Effector memory CD4-positive, alpha-beta T cell (primary cell): ENCODE measurements around the gene ALG11.
"Not testable (repeated sequence)": the region's sequence is repeated elsewhere in the genome, so short reads cannot be mapped to it uniquely, and the experiment has no call there.

Experiments
- DNase-seq, 3 donors: peaks; one replicate each; pipeline ENCODE4 v3.0.0-alpha.2; 2020
- H3K27ac ChIP-seq: 2 replicates; pipeline ENCODE4 v1.7.0; 2013; ENCODE audit warnings: mild to moderate bottlenecking, low read length, moderate library complexity; ENCODE audit not compliant: insufficient read depth, poor library complexity, severe bottlenecking
- H3K27me3 ChIP-seq: replicated peaks from 2 replicates; pipeline ENCODE4 v1.7.0; 2013; ENCODE audit warnings: mild to moderate bottlenecking, low read length; ENCODE audit not compliant: insufficient read depth, control insufficient read depth, poor library complexity, severe bottlenecking
- H3K36me3 ChIP-seq: 2 replicates; pipeline ENCODE4 v1.7.0; 2013; ENCODE audit warnings: mild to moderate bottlenecking, low read length, moderate library complexity; ENCODE audit not compliant: control insufficient read depth, insufficient read depth
- H3K4me1 ChIP-seq: 2 replicates; pipeline ENCODE4 v1.7.0; 2013; ENCODE audit warnings: low read length, mild to moderate bottlenecking; ENCODE audit not compliant: control insufficient read depth, insufficient read depth, poor library complexity, severe bottlenecking
- H3K4me3 ChIP-seq: 2 replicates; pipeline ENCODE4 v1.7.0; 2013; ENCODE audit warnings: low read length, low read depth, mild to moderate bottlenecking; ENCODE audit not compliant: insufficient read depth, poor library complexity, severe bottlenecking
- H3K9me3 ChIP-seq: 2 replicates; pipeline ENCODE4 v1.7.0; 2013; ENCODE audit warnings: mild to moderate bottlenecking, low read length, moderate library complexity; ENCODE audit not compliant: control insufficient read depth

ALG11 gene

DNA sequence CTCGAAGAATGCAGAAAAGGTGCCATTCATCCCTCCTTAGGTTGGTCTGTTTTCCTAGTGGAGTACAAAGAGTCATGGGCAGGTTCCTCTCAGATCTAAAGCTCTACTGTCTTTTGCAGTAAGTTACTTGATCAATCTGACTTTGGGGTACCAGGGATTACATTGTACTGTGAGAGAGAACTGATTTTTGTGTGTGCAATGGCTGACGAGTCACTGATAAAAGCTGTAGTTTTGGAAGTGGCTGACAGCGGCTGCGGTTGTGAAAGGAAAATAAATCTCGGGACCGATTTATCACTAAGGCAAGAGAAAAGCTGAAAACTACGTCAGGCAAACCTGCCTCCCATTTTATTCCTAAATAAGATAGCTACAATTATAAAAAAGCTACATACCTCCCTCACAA is 39.2 kb downstream of the ALG11 start:
- Histone ChIP-seq H3K4me1 (no peaks in the 10 kb centered on the region), H3K4me3 (no peak overlapping the region), H3K27me3 (no peaks in the 10 kb centered on the region), H3K27ac (no peak overlapping the region), H3K9me3 (no peaks in the 10 kb centered on the region), H3K36me3 (no peaks in the 10 kb centered on the region)
- DNase-seq: no peak

DNA sequence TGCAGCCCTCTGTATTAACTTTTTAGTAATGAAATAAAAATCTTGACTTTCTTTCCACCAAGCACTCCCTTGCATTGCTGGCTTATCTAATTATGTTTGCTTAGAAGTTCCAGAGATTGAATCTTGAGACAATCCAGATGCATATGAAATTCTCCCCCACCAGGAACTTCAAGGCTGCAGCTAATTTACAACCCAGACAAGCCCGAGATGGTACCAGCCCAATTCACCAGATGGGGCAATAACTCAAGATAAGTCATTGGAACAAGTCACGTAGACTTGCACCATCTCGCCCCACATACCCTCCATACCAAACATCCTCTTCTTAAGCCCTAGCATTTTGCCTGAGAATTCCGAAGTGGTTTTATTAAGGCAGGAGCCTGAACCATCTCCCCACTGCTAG is 41.3 kb downstream of the ALG11 start:
- Histone ChIP-seq H3K9me3 (no peaks in the 10 kb centered on the region), H3K36me3 (no peaks in the 10 kb centered on the region), H3K4me1 (no peaks in the 10 kb centered on the region), H3K4me3 (no peak overlapping the region), H3K27me3 (no peaks in the 10 kb centered on the region), H3K27ac (no peak overlapping the region)
- no peak for DNase-seq

DNA sequence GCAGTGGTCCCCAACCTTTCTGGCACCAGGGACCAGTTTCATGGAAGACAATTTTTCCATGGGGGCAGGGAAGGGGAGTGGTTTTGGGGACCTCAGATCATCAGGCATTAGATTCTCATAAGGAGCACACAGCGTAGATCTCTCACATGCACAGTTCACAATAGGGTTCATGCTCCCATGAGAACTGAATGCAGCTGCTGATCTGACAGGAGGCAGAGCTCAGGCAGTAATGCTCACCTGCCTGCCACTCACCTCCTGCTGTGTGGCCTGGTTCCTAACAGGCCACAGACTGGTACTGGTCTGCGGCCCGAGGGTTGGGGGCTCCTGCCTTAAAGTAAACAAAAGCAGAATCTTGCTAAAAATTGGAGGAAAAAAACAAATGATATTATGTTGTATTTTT is 48.9 kb downstream of the ALG11 start:
- not testable (repeated sequence) for H3K27ac ChIP-seq, H3K27me3 ChIP-seq, H3K4me3 ChIP-seq, DNase-seq, H3K9me3 ChIP-seq, H3K4me1 ChIP-seq, H3K36me3 ChIP-seq

DNA sequence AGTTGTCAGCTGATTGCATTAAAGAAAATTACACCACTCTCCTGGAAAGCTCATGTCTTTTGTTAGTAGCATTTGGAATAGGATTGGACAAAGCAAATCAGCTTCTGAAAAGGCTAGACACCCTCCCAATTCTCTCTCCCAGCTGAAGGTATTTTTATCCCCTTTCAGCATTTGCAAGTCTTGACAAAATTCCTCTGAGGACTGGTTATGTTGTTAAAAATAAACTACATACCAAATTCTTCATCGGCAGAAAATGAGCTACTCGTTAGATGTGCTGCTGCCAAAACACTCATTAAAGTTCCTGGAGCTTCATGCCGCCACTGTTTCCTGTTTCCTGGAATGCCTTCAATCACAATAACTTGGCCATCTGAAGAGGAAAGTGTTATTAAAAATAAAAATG is 49.4 kb downstream of the ALG11 start:
- no peaks in the 10 kb centered on the region for H3K9me3 ChIP-seq
- H3K4me3 ChIP-seq: no peak overlapping the region
- H3K27ac ChIP-seq: no peak overlapping the region
- no peaks in the 10 kb centered on the region for H3K4me1 ChIP-seq
- no peaks in the 10 kb centered on the region for H3K36me3 ChIP-seq
- H3K27me3 ChIP-seq: no peaks in the 10 kb centered on the region
- no peak for DNase-seq

DNA sequence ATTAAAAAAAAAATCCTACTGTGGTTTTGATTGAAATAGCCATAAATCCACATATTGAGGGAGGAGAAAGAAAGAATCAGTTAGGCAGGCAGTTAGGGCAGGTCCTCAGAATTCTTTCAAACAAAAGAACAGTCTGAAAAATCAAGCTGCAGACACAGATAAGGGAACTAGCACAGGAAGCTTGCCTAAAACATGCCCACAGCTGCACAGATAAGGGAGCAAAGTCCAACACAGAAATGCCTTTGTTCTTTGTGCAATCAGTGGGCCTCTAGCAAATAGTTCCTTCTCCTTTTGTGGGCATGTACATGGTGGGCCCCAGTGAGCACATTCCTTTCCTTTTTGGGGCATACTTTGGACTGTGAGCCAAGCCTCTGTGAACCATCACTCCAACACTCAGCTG is 55.0 kb downstream of the ALG11 start:
- Histone ChIP-seq H3K27ac (no peak overlapping the region), H3K27me3 (peaks cover under 1% of the 10 kb centered on the region), H3K4me1 (no peaks in the 10 kb centered on the region), H3K36me3 (no peaks in the 10 kb centered on the region), H3K4me3 (no peak overlapping the region), H3K9me3 (peaks cover 8% of the 10 kb centered on the region)
- DNase-seq: no peak

DNA sequence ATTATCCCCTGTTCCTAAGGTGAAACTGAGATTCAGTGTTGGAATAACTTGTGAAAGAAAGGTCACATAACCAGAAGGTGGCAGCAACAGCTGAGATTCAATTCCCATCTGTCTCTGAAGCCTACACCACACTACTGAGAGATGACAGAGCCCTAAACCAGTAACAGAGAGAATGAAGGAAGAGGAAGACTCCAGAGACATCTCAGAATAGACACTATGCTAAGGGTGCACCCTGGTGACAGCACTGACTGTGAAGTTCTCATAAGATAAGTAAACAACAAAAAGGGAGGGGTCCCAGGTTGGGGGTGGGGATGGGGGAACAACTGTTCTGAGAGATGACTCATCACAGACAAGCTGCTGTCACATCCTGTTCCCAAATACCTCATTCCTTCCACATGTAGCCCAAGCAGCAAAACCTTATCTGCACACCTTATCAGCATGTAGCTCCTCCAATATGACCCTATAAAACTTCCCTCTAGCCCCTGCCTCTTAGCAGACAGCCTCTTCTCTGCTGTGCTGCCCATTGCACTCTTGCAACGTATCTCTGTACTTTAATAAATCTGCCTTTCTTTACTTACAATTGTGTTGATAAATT is 58.8 kb downstream of the ALG11 start:
- H3K36me3 ChIP-seq: no peaks in the 10 kb centered on the region
- no peak for DNase-seq

More for the DNA sequence above, 58.8 kb downstream of the ALG11 start:
- Histone ChIP-seq H3K27me3 (peaks cover 3% of the 10 kb centered on the region), H3K4me3 (no peak overlapping the region), H3K9me3 (peaks cover 8% of the 10 kb centered on the region), H3K4me1 (no peaks in the 10 kb centered on the region), H3K27ac (no peak overlapping the region)
